Activated naive CD4-positive, alpha-beta T cell treated with anti-CD3 and anti-CD28 coated beads for 36 hours (primary cell): ENCODE results near the gene BBX. TPM values are rescaled to one million over a fixed set of nuclear protein-coding genes. Genes with fewer than 3 reads are reported as not detected.
"Not testable (repeated sequence)": the region's sequence is repeated elsewhere in the genome, so short reads cannot be mapped to it uniquely, and the experiment has no call there.

ENCODE experiments used
- CTCF ChIA-PET: fragments of 350-600 bp; sonication (Branson Sonifier 250); formaldehyde crosslinking; loops from one replicate; lab custom pipeline; 2021; ENCODE audit warnings: antibody characterized with exemption; lab: Charles Lee
- DNase-seq: peaks from one replicate; pipeline ENCODE4 v3.0.0-alpha.2; 2020
- H3K27ac Mint-ChIP-seq: one replicate; pipeline ENCODE4 v1.8.0; 2021; ENCODE audit warnings: mild to moderate bottlenecking, mixed read lengths
- H3K27me3 Mint-ChIP-seq: one replicate; pipeline ENCODE4 v1.8.0; 2021; ENCODE audit warnings: low read depth, mixed read lengths
- H3K36me3 Mint-ChIP-seq: one replicate; pipeline ENCODE4 v1.8.0; 2021; ENCODE audit warnings: low read depth, mixed read lengths
- H3K4me1 Mint-ChIP-seq: one replicate; pipeline ENCODE4 v1.8.0; 2021; ENCODE audit warnings: low read depth, mixed read lengths
- H3K4me3 Mint-ChIP-seq: one replicate; pipeline ENCODE4 v1.8.0; 2021; ENCODE audit warnings: mild to moderate bottlenecking, moderate library complexity, mixed read lengths
- H3K9me3 Mint-ChIP-seq: one replicate; pipeline ENCODE4 v1.8.0; 2021; ENCODE audit warnings: mixed read lengths
- intact Hi-C: fragments of 100-400 bp; cut with micrococcal nuclease; formaldehyde crosslinking; loops from one replicate; pipeline ENCODE4 v1.15.1; 2023
- total RNA-seq, 2 experiments: library from RNA; stranded (reverse); gene quantifications; one replicate each; pipeline ENCODE4 v1.2.3, GENCODE V29; 2021

The BBX gene
- total RNA-seq, 2 experiments from 2014 or later: 43.1 to 48.6 TPM

GRCh38 chr3:107818025-107818424 lies 295.3 kb downstream of the BBX start:
- no peak overlapping the region for H3K4me3 Mint-ChIP-seq
- intact Hi-C loops: no loop called here
- CTCF ChIA-PET: no interaction called here
- no peak overlapping the region for H3K27ac Mint-ChIP-seq
- H3K27me3 Mint-ChIP-seq: peaks cover 8% of the 10 kb centered on the region
- peaks cover under 1% of the 10 kb centered on the region for H3K4me1 Mint-ChIP-seq
- no peak for DNase-seq
- H3K36me3 Mint-ChIP-seq: no peaks in the 10 kb centered on the region
- H3K9me3 Mint-ChIP-seq: no peaks in the 10 kb centered on the region

DNA sequence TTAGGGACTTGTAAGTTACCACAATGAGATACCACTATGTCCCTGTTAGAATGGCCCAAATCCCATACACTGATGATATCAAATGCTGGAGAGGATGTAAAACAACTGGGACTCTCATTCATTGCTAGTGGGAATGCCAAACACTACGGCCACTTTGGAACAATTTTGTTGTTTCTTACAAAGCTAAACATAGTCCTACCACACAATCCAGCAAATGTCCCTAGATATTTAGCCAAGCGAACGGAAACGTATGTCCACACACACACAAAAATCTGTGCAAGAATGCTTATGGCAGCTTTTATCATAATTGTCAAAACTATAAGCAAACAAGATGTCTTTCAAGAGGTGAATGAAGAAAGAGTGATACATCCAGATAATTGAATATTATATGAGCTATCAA lies 296.9 kb downstream of the BBX start:
- H3K36me3 Mint-ChIP-seq: no peaks in the 10 kb centered on the region
- CTCF ChIA-PET: no interaction called here
- DNase-seq: no peak
- H3K27me3 Mint-ChIP-seq: peaks cover 8% of the 10 kb centered on the region
- no peak overlapping the region for H3K27ac Mint-ChIP-seq
- intact Hi-C loops: no loop called here
- H3K9me3 Mint-ChIP-seq: no peaks in the 10 kb centered on the region
- no peak overlapping the region for H3K4me3 Mint-ChIP-seq
- H3K4me1 Mint-ChIP-seq: no peaks in the 10 kb centered on the region

GRCh38 chr3:107822308-107822707 lies 299.5 kb downstream of the BBX start:
- Mint-ChIP-seq H3K4me1 (no peaks in the 10 kb centered on the region), H3K27me3 (peaks cover 8% of the 10 kb centered on the region), H3K27ac (no peak overlapping the region), H3K9me3 (no peaks in the 10 kb centered on the region), H3K36me3 (no peaks in the 10 kb centered on the region), H3K4me3 (no peak overlapping the region)
- CTCF ChIA-PET: no interaction called here
- DNase-seq: no peak
- intact Hi-C loops: no loop called here

DNA sequence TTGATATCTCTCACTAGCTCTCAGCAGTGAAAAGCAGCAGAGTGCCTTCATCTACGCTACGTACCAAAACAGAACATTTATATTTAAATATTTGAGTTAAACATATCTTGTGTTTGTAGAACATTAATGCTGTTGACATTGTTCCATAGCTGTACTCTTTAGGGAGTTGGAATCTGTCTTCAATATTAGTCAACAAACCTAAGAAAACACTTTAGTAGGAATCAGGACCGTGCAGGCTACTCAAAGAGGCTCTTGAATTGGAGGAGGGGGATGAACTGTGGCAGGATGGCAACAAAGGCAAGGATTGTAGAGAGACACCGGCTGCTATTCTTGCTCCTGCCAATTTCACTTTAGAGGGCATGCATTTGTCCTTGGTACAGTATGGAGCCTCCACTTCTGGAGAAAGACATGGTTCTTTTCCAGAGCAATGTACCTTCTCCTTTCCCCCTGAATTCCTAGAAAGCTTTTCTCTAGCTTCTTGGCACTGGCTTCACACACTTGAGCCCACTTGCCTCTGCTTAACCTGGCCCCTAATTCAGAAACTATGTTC lies 302.1 kb downstream of the BBX start:
- DNase-seq: no peak
- CTCF ChIA-PET: no interaction called here
- H3K9me3 Mint-ChIP-seq: no peaks in the 10 kb centered on the region
- intact Hi-C loops: no loop called here
- H3K4me3 Mint-ChIP-seq: no peak overlapping the region
- H3K27ac Mint-ChIP-seq: no peak overlapping the region
- peaks cover 8% of the 10 kb centered on the region for H3K27me3 Mint-ChIP-seq
- no peaks in the 10 kb centered on the region for H3K36me3 Mint-ChIP-seq
- H3K4me1 Mint-ChIP-seq: no peaks in the 10 kb centered on the region

- peaks cover 8% of the 10 kb centered on the region for H3K27me3 Mint-ChIP-seq
- H3K4me1 Mint-ChIP-seq: no peaks in the 10 kb centered on the region
- no peaks in the 10 kb centered on the region for H3K36me3 Mint-ChIP-seq
- no peak for DNase-seq
- CTCF ChIA-PET: no interaction called here
- H3K9me3 Mint-ChIP-seq: no peaks in the 10 kb centered on the region
- no peak overlapping the region for H3K27ac Mint-ChIP-seq
- intact Hi-C loops: no loop called here
- no peak overlapping the region for H3K4me3 Mint-ChIP-seq
These were observed 302.8 kb downstream of the BBX start for GRCh38 chr3:107825556-107825955.

GRCh38 chr3:107826727-107827126 lies 304.0 kb downstream of the BBX start:
- CTCF ChIA-PET: no interaction called here
- H3K4me3 Mint-ChIP-seq: no peak overlapping the region
- intact Hi-C loops: no loop called here
- H3K27me3 Mint-ChIP-seq: peaks cover 7% of the 10 kb centered on the region
- H3K9me3 Mint-ChIP-seq: no peaks in the 10 kb centered on the region
- no peak overlapping the region for H3K27ac Mint-ChIP-seq
- H3K4me1 Mint-ChIP-seq: no peaks in the 10 kb centered on the region
- no peaks in the 10 kb centered on the region for H3K36me3 Mint-ChIP-seq
- no peak for DNase-seq

DNA sequence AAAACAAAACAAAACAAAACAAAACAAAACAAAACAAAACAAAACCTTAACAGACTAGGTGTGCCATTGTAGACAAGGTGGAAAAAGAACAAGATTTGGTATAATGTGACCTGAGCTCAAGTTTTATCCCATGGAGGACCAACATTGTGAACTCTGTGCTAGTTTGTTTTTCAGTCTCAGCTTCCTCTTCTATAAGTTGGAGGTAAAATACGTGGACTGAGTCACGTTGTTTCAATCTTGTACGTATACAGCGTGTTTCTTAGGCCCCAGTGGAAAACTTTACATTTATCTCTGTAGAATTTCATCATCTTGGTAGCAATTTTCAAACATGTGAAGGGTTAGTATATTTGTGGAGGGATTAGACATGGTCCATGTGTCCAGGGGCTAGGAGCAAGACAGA lies 306.4 kb downstream of the BBX start:
- intact Hi-C loops: no loop called here
- Mint-ChIP-seq H3K36me3 (no peaks in the 10 kb centered on the region), H3K27ac (no peak overlapping the region), H3K9me3 (no peaks in the 10 kb centered on the region), H3K4me1 (no peaks in the 10 kb centered on the region), H3K4me3 (no peak overlapping the region), H3K27me3 (no peaks in the 10 kb centered on the region)
- DNase-seq: no peak
- CTCF ChIA-PET: interaction anchor here (0.7 to 0.9 kb wide), 2 partner anchors 17 to 25 kb away, joined by 3 read pairs; no protein-coding TSS in a partner anchor

- Mint-ChIP-seq H3K36me3 (no peaks in the 10 kb centered on the region), H3K27me3 (no peaks in the 10 kb centered on the region), H3K9me3 (no peaks in the 10 kb centered on the region), H3K4me1 (no peaks in the 10 kb centered on the region), H3K4me3 (no peak overlapping the region), H3K27ac (no peak overlapping the region)
- intact Hi-C loops: no loop called here
- DNase-seq: no peak
- CTCF ChIA-PET: no interaction called here
These were observed 308.8 kb downstream of the BBX start for GRCh38 chr3:107831590-107831989.

DNA sequence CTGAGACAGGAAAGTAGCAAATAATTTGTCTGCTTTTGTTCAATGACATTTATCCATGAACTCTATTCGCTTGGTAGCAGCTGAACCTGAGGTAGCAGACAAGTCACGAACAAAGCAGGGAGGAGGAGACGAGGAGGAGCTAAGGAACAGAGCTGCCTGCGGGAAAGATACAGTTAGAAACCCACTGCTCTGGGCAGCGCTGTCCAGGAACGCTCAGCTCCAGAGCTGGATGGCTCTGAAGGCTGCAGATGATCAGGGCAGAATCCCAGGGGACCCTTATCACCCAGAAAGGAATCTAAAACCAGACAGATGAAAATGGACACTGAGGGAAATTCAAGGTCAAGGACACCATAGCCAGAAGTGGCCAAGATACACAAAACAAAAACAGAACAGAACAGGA lies 310.3 kb downstream of the BBX start:
- Mint-ChIP-seq H3K27me3 (no peaks in the 10 kb centered on the region), H3K36me3 (no peaks in the 10 kb centered on the region), H3K4me1 (no peaks in the 10 kb centered on the region), H3K9me3 (no peaks in the 10 kb centered on the region), H3K4me3 (no peak overlapping the region), H3K27ac (no peak overlapping the region)
- intact Hi-C loops: no loop called here
- CTCF ChIA-PET: interaction anchor here (0.6 to 1.5 kb wide), 2 partner anchors 13 to 511 kb away, joined by 4 to 5 read pairs; no protein-coding TSS in a partner anchor
- no peak for DNase-seq

DNA sequence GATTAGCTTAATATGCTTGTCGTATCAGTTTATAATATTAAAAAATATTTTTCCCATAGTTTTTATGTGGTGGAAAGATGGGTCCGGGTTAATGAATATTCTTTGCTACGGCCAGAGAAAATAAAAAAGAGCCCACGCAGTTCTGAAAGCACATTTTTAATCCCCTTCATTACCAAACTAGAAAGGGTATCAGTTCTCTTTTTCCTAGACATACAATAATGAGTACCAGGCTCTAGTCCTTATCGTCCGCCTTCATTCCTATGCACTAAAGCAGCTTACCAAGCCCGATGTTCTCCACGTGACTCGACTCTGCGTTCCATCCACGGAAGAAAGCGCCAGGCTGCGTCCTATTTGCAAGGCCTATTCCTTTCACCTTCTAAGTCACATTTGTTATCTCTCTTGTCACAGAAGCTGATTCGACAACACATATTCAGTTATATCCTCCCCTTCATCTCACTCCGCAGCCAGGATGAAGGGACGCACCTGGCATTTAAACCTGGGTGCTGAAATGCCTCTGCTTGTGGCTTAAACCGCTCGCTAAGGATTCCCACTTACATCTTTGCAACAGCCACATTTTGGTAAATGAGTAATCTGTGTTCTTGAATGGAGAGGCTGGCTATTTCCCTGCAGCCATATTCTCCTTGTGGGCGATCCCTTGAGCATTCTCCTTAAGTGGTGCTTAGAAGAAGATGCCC lies 311.1 kb downstream of the BBX start:
- Mint-ChIP-seq H3K27me3 (no peaks in the 10 kb centered on the region), H3K9me3 (no peaks in the 10 kb centered on the region), H3K4me3 (no peak overlapping the region), H3K36me3 (no peaks in the 10 kb centered on the region), H3K27ac (no peak overlapping the region), H3K4me1 (no peaks in the 10 kb centered on the region)
- no peak for DNase-seq
- CTCF ChIA-PET: interaction anchor here (1.5 kb wide), 1 partner anchor 12 kb away, joined by 5 read pairs; no protein-coding TSS in a partner anchor
- intact Hi-C loops: no loop called here

DNA sequence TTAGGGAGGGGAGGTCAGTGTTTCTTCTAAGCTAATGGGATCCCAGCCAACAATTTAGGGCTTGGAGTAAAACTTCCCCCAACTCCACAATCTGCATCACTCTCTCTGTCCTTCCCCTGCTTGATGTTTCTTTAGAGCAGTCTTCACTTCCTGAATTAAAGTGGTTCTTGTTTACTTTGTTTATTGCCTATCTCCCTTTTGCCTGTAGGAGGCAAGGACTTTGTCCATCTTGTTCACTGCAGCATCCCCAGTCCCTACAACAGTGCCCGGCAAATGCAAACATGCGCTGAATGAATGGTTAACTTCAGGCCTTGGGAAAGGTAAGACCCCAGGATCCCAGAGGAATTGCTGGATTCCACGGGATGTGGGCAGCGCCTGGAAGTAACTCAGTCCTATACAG lies 312.2 kb downstream of the BBX start:
- H3K4me3 Mint-ChIP-seq, H3K27ac Mint-ChIP-seq, CTCF ChIA-PET, H3K27me3 Mint-ChIP-seq, H3K4me1 Mint-ChIP-seq, H3K36me3 Mint-ChIP-seq, DNase-seq, intact Hi-C loops, H3K9me3 Mint-ChIP-seq: not testable (repeated sequence)

DNA sequence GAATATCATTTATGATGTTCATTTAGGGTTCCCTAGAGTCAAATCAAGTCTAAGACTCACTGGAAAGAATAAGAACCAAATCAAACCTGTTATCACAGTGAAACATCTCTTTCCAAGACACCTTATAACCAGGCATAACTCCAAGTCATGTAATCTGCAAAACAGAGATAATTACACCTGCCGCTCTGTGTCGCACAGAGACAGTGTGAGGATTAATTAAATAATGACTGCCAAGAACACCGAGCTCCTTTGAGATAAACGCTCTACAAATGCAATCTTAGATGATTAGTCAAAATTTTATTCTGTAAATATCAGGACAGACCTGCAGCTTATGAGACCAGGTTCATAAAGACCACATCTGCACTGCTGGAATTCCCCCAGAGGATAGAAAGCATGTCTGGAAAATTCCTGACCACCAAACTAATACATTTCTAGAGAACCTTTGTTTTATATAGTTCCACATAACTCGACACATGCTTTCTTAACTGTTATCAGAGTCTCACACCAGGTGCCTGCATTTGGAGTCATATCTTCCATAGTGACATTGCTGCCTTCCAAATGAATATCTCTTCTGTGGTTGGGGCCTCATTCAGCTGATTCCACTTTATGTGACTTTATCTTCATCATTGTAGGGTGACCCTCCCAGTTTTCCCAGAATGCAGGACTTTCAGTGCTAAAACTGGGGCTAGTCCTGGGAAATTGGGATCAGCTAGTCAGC lies 315.3 kb downstream of the BBX start:
- no peak overlapping the region for H3K27ac Mint-ChIP-seq
- no peak for DNase-seq
- no peaks in the 10 kb centered on the region for H3K9me3 Mint-ChIP-seq
- intact Hi-C loops: no loop called here
- no peaks in the 10 kb centered on the region for H3K27me3 Mint-ChIP-seq
- H3K4me3 Mint-ChIP-seq: no peak overlapping the region
- CTCF ChIA-PET: interaction anchor here (0.5 to 2.0 kb wide), 2 partner anchors 90 to 714 kb away, joined by 3 to 4 read pairs; no protein-coding TSS in a partner anchor
- no peaks in the 10 kb centered on the region for H3K4me1 Mint-ChIP-seq
- H3K36me3 Mint-ChIP-seq: no peaks in the 10 kb centered on the region

GRCh38 chr3:107841831-107842230 lies 319.1 kb downstream of the BBX start:
- Mint-ChIP-seq H3K4me3 (no peak overlapping the region), H3K36me3 (no peaks in the 10 kb centered on the region), H3K27ac (no peak overlapping the region), H3K9me3 (no peaks in the 10 kb centered on the region), H3K4me1 (no peaks in the 10 kb centered on the region), H3K27me3 (no peaks in the 10 kb centered on the region)
- CTCF ChIA-PET: no interaction called here
- no peak for DNase-seq
- intact Hi-C loops: no loop called here
